GM21447 (cell line): Measurements from ENCODE around the gene MOB1B.
"Not testable (repeated sequence)": the region's sequence is repeated elsewhere in the genome, so short reads cannot be mapped to it uniquely, and the experiment has no call there.

ENCODE experiments used
- ATAC-seq: cut with Tn5 transposase; IDR thresholded peaks from one replicate; pipeline ENCODE4 v1.9.1; 2021; ENCODE audit not compliant: unreplicated experiment

The MOB1B gene

DNA sequence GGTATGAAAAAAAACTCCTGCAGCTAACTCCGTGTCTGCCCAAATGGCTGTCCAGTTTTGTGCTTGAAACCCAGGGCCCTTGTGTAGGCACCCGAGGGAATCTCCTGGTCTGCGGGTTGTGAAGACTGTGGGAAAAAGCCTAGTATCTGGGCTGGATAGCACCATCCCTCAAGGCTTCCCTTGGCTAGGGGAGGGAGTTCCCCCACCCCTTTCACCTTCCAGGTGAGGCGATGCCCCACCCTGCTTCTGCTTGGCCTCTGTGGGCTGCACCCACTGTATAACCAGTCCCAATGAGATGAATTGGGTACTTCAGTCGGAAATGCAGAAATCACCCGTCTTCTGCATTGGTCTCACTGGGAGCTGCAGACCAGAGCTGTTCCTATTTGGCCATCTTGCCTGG, 102.9 kb downstream of the MOB1B start:
- not testable (repeated sequence) for ATAC-seq

DNA sequence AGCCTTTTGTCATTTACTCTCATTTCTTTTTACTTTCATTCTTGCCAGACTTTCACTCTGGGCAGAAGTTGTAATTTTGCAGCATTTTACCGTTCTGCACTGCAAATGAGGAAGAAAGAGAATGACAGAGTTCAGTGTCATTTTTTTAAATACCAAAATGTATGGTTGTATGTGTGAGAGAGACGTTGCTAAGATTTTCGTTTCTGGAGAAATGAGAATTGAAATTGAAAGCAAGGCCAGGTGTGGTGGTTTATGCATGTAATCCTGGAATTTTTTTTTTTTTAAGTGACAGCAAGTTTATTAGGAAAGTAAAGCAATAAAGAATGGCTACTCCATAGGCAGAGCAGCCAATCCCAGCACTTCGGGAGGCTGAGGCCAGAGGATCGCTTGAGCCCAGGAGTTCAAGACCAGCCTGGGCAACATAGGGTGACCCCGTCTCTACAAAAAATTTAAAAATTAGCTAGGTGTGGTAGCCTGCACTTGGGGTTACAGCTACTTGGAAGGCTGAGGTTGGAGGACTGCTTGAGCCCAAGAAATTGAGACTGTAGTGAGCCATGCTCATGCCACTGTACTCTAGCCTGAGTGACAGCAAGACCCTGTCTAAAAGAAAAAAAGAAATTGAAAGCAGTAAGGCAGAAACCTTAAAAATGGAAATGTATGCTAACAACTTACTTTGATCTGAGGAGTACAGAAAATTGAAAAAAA, 104.2 kb downstream of the MOB1B start:
- ATAC-seq, result peak; percentile 78

DNA sequence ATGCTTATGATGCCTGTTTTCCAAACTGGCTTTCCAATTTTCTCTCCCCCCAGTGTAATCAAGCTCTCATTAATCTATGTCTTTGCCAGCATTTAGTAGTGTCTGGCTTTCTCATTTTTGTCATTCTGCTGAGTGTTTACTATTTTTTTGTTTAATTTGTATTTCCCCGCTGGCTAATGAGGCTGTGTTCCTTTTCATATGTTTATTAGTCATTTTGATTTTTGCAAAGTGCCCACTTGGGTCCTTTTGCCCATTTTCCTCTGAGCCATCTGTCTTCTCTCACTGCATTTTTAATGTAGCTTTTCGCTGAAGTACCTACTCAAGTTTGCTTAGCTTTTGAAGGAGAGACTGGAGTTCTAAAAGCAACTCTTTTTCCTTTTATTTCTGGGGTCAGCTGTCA, 106.0 kb downstream of the MOB1B start:
- ATAC-seq, result no peak

DNA sequence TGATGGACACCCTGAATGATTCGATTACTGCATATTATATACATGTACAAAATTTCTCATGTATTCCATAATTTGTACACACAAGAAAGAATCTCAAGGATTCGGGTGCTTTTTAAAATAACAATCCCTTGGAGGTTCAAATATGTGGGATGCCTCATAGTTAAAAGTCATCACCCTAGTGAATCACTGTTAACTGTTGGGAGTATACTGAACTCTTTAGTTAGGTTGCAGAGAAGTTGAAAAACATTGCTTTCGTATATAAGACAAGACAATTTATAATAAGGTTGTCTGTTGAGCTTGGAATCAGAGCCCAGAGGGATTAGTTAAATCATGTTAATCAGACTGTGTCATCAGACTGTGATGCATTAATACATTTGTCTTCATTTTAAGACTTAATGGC, 106.9 kb downstream of the MOB1B start:
- ATAC-seq, result no peak

DNA sequence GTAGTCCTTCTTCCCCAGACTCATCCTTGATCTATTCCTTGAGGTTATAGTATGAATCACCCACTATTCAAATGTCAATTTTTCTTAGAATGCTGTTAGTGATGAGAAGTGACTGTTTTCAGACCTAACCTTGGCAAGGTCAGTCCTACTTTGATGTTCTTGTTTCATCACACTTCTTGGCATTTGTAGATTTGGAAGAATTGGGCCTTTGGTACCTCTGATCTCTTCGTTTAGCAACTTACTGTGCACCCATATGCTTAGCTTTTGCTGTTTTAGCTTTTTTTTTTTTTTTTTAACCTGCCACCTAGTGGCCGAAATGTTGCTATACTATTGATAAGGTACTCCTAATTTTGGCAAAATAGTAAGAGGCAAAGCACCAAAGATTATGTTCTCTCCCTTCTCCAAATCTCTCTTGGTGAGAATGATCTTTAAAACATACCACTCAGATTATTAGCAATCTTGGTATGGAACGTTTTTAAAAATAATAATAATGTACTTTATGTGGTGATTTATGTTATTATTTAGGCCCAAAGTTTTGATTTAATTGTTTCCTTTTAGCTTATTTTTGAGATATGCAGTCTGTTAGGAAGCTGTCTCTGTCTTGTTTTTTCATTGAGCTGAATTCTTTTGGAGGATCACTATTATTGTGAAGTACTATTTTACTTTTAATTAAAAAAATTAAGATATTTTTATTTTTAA, 107.9 kb downstream of the MOB1B start:
- ATAC-seq, result peak; percentile 42

DNA sequence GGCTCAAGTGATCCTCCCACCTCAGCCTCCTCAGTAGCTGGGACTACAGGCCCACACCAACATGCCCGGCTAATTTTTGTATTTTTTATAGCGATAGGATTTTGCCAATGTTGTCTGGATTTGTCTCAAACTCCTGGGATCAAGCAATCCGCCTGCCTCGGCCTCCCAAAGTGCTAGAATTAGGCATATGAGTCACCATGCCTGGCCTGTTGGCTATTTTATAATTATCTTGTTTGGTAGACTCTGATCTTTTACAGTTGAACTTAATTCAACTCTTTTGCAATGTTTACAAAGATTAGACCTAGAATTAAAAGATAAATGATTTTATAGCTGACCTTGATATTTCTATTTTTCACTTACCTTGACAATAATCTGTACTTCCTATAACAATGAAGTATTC, 109.3 kb downstream of the MOB1B start:
- ATAC-seq, result no peak

DNA sequence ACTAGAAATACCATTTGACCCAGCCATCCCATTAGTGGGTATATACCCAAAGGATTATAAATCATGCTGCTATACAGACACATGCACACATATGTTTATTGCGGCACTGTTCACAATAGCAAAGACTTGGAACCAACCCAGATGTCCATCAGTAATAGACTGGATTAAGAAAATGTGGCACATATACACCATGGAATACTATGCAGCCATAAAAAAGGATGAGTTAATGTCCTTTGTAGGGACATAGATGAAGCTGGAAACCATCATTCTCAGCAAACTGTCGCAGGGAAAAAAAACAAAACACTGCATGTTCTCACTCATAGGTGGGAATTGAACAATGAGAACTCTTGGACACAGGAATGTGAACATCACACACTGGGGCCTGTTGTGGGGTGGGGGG, 115.2 kb downstream of the MOB1B start:
- not testable (repeated sequence) for ATAC-seq

DNA sequence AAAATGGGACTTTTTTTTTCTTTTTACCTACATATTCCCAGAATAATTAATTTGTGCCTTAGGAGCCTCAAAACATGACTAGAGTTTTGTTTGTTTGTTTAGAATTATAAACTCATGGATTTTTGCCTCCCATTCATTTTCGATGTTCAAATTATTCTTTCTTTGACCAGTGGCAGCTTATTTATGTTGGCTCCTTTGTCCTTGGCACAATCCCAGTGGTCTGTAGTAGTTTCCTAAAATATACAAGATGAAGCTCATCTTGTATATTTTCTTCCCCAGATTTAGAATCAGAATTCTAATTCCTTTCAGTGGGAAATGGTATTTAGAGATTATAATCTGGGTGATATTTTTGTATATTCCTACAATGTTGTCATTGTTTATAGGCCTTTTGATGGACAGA, 118.4 kb downstream of the MOB1B start:
- ATAC-seq, result no peak

DNA sequence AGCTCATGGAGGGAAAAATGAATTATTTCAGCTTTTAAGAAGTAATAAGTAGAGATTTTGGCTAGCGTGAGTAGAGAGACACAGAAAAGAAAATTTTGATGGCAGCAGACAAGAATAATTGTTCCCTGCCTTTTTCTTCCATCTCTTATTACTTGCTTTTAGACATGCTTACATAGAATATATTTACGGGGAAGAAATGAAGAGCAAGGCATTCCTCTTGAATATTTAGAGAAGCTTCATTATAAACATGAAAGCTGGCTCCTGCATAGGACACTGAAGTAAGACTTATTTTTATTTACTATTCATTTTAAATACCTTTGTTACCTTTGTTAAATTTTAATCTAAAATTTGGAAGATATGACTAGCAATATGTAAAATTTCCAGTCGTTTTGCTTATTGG, 123.5 kb downstream of the MOB1B start:
- no peak for ATAC-seq

DNA sequence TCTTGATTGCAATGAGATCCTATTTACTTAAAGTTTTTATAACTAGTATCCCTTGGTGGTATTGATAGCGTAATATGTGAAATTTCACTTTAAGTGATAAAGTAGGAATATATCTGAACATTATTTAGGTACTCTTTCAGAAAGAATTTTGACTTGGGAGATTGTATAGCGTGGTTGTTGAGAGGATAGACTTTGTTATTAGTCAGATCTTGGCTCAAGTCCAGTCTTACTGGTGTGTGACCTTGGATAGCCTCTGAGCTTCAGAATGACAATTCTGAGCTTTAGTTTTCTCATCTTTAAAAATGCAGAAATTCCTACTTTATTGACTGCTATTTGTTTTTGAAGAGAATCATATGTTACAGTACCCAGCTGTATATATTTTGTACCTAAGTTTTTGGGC, 123.9 kb downstream of the MOB1B start:
- ATAC-seq, result no peak

DNA sequence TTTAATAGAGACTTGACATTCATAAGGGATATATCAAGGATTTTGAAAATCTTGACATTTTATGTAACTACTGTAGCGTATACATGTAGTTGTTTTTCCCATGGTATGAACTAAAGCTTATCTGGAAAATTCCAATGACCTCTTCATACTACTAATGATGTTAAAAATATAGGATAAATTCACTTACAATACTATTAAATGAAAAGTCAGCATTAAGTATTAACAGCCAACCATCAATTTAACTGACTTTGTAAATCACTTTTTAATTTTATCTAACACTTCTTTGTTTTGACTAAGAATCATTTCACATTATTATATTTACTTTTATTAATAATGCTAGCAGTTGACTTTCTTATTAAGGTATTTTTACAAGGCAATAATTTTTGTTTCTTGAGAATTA, 125.4 kb downstream of the MOB1B start:
- ATAC-seq, result no peak

DNA sequence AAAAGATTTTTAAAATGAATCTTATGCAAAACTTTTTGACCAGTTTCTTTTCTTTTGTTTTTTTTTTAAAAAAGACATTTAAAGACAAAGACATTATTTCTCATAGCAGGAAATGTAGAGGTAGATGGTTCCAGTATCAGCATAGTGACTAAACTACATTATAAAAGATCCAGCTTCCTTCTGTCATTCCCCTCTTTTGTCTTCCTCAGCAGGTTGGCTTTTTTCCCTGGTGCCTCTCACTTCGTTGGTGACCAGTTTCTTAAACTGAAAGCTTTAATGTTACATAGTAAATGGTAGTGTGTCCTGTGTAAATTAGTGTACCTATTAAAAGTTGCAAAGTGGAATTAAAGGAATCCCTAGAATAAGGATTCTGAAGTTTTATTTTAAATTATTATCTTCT, 127.3 kb downstream of the MOB1B start:
- ATAC-seq, result no peak

DNA sequence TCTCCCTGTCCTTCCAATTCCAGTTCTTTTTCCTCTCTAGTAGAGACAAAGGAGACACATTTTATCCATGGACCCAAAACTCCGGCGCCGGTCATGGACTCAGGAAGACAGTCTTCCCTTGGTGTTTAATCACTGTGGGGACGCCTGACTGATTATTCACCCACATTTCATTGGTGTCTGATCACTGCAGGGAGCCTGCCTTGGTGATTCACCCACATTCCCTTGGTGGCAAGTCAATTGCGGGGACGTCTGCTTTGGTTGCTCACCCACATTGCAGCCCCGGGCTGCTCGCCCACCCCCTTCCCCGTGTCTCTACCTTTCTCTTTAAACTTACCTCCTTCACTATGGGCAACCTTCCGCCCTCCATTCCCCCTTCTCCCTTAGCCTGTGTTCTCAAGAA, 129.9 kb downstream of the MOB1B start:
- ATAC-seq, result not testable (repeated sequence)
